ENCODE data around the gene BCAS3. TPM values are rescaled to one million over a fixed set of nuclear protein-coding genes. Genes with fewer than 3 reads are reported as not detected.

Gene BCAS3
- total RNA-seq, 3 donors from 2014 or later: 21.6 to 33.4 (median 32.1) TPM

- no peak for ATAC-seq
- no peak for DNase-seq
- TF ChIP-seq CTCF (IDR thresholded peaks at IDR 0.05): no peak
- no peak overlapping the region for H3K4me3 ChIP-seq
- intact Hi-C loops (cut with DNase I, micrococcal nuclease): no loop called here
- H3K36me3 ChIP-seq (ENCODE audit: low read depth): no peaks in the 10 kb centered on the region
- H3K4me1 ChIP-seq (ENCODE audit: low read depth): no peaks in the 10 kb centered on the region
- no peaks in the 10 kb centered on the region for H3K9me3 ChIP-seq
Measured at GRCh38 chr17:61072648-61073047, 395.0 kb downstream of the BCAS3 start.

- H3K4me3 ChIP-seq: no peak overlapping the region
- H3K9me3 ChIP-seq: no peaks in the 10 kb centered on the region
- DNase-seq (no peak), ATAC-seq (no peak)
- no peaks in the 10 kb centered on the region for H3K36me3 ChIP-seq (ENCODE audit: low read depth)
- H3K4me1 ChIP-seq (ENCODE audit: low read depth): no peaks in the 10 kb centered on the region
- TF ChIP-seq CTCF (IDR thresholded peaks at IDR 0.05): no peak
- intact Hi-C loops (cut with DNase I, micrococcal nuclease): no loop called here
Measured at GRCh38 chr17:61073131-61073530, 395.5 kb downstream of the BCAS3 start.

- no peaks in the 10 kb centered on the region for H3K9me3 ChIP-seq
- no peak for ATAC-seq
- H3K4me1 ChIP-seq (ENCODE audit: low read depth): no peaks in the 10 kb centered on the region
Measured at GRCh38 chr17:61073799-61074513, 396.3 kb downstream of the BCAS3 start.

GRCh38 chr17:61075988-61076387 is 398.3 kb downstream of the BCAS3 start:
- Histone ChIP-seq H3K36me3 (ENCODE audit: low read depth) (no peaks in the 10 kb centered on the region), H3K4me3 (no peak overlapping the region), H3K4me1 (ENCODE audit: low read depth) (no peaks in the 10 kb centered on the region), H3K9me3 (no peaks in the 10 kb centered on the region)
- ATAC-seq (no peak), DNase-seq (no peak)
- intact Hi-C loops (cut with DNase I, micrococcal nuclease): no loop called here
- no peak for TF ChIP-seq CTCF (IDR thresholded peaks at IDR 0.05)

More at GRCh38 chr17:61073799-61074513, 396.3 kb downstream of the BCAS3 start:
- Histone ChIP-seq H3K4me3 (no peak overlapping the region), H3K36me3 (ENCODE audit: low read depth) (no peaks in the 10 kb centered on the region)
- intact Hi-C loops (cut with DNase I, micrococcal nuclease): no loop called here
- no peak for DNase-seq
- TF ChIP-seq CTCF (IDR thresholded peaks at IDR 0.05): no peak

GRCh38 chr17:61076621-61077031 is 399.0 kb downstream of the BCAS3 start:
- Histone ChIP-seq H3K4me1 (ENCODE audit: low read depth) (no peaks in the 10 kb centered on the region), H3K9me3 (no peaks in the 10 kb centered on the region), H3K4me3 (no peak overlapping the region), H3K36me3 (ENCODE audit: low read depth) (no peaks in the 10 kb centered on the region)
- ATAC-seq (no peak), DNase-seq (no peak)
- intact Hi-C loops (cut with DNase I, micrococcal nuclease): no loop called here
- TF ChIP-seq CTCF (IDR thresholded peaks at IDR 0.05): no peak

Measured in mucosa of descending colon (tissue), 3 donors.